HTR-8/SVneo (cell line): Measurements from ENCODE around the gene NRG3.
"Not testable (repeated sequence)": the region's sequence is repeated elsewhere in the genome, so short reads cannot be mapped to it uniquely, and the experiment has no call there.

Experiments
- DNase-seq: peaks from one replicate; pipeline ENCODE4 v3.0.0; 2011; ENCODE audit warnings: low spot score, mixed read lengths; ENCODE audit not compliant: insufficient read length
- FAIRE-seq: peaks from 2 replicates; lab custom pipeline; 2011; peaks lifted over from hg19 to GRCh38; lab: Jason Lieb, UNC

NRG3 gene

GRCh38 chr10:82335831-82336230 lies 460.8 kb downstream of the NRG3 start:
- DNase-seq, result no peak

GRCh38 chr10:82340166-82340565 lies 465.2 kb downstream of the NRG3 start:
- no peak for FAIRE-seq
- DNase-seq, result no peak

More at GRCh38 chr10:82335831-82336230, 460.8 kb downstream of the NRG3 start:
- FAIRE-seq, result no peak

DNA sequence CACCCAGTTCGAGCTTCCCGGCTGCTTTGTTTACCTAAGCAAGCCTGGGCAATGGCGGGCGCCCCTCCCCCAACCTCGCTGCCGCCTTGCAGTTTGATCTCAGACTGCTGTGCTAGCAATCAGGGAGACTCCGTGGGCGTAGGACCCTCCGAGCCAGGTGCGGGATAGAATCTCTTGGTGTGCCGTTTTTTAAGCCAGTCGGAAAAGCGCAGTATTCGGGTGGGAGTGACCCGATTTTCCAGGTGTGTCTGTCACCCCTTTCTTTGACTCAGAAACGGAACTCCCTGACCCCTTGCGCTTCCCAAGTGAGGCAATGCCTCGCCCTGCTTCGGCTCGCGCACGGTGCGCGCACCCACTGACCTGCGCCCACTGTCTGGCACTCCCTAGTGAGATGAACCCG lies 474.6 kb downstream of the NRG3 start:
- not testable (repeated sequence) for FAIRE-seq

GRCh38 chr10:82353381-82353780 lies 478.4 kb downstream of the NRG3 start:
- no peak for DNase-seq
- FAIRE-seq, result no peak

More for the DNA sequence above, 474.6 kb downstream of the NRG3 start:
- not testable (repeated sequence) for DNase-seq

- DNase-seq (no peak), FAIRE-seq (no peak)
Measured at GRCh38 chr10:82358486-82359099, 483.6 kb downstream of the NRG3 start.

- no peak for DNase-seq
- no peak for FAIRE-seq
Measured at GRCh38 chr10:82361256-82361655, 486.3 kb downstream of the NRG3 start.

GRCh38 chr10:82377608-82378007 lies 502.6 kb downstream of the NRG3 start:
- FAIRE-seq, result no peak

GRCh38 chr10:82378146-82378545 lies 503.2 kb downstream of the NRG3 start:
- DNase-seq, result no peak
- no peak for FAIRE-seq

More at GRCh38 chr10:82377608-82378007, 502.6 kb downstream of the NRG3 start:
- DNase-seq, result no peak

DNA sequence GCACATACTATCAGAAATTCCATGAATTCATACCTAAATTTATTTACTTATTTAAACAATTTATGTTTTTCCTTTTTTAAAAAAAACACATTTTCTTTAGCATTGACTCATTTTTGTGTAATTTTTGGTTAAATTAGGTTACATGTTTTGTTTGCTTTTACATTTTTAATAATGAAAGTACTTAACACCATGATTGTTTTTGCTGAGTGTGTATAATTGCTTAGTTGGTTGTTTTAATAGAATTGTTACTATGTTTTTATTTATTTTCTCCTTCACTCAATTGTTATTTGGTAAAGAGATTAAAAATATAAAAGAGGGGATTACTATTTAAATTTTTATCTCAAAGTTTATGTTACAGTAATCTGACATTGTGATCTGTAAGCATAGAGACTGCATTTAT lies 508.4 kb downstream of the NRG3 start:
- no peak for FAIRE-seq
- DNase-seq, result no peak

DNA sequence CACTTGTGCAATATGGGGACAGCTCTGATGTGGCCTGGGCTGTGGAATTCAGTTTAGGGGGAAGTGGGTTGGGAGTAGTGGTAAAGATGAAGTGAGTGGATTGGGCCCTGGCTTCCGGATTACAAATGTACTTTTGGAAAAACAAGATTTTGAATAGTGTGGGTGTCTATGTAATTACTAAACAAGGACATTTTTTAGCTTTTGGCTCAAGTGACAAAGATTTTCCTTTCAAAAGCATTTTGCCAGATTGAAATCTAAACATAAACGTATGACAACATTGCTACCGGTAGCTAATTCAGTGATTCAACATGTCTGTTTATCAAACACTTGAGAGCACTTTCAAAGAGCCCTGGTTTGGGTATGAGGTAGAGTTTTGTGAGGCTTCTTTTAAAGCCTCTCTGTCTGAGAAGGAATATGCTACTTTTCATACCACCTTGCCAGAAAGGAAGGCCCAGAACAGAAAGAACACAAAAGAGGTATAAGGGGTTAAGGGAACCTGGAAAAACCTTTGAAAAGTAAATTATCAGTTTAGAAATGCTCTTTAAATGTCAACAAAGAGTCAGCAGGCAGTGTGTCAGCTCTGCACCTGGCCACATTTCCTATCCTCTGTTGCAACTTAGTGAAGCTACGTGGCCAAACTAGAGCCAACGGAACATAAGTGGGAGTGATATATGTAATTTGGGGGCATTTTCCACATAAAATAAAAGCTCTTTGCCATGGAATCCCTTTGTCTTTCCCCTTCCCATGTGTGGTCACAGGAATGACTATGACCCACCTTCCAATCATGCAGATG lies 516.1 kb downstream of the NRG3 start:
- FAIRE-seq, result no peak
- DNase-seq, result no peak

- no peak for FAIRE-seq
Measured at GRCh38 chr10:82391971-82392370, 517.0 kb downstream of the NRG3 start.

GRCh38 chr10:82392533-82392932 lies 517.5 kb downstream of the NRG3 start:
- FAIRE-seq (no peak), DNase-seq (no peak)

More at GRCh38 chr10:82391971-82392370, 517.0 kb downstream of the NRG3 start:
- DNase-seq, result no peak

DNA sequence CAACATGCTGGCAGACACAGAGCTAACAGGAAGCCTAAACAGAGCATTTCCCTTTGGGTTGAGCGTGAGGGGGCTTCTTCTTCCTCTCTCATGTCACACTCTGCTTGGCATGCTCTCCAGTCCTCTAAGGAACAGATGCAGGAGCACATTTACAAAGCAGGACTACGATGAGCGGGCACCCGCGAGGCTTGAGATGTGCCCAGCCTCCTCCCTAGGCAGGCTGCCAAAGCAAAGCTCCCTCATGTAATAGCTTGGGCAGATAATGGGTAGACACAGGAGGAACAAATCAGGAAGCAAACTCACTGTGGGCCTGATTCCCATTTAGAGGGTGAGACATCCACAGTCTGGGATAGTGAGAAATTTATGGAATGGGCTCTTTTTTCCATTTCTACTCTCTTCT lies 519.1 kb downstream of the NRG3 start:
- no peak for DNase-seq
- FAIRE-seq, result no peak

DNA sequence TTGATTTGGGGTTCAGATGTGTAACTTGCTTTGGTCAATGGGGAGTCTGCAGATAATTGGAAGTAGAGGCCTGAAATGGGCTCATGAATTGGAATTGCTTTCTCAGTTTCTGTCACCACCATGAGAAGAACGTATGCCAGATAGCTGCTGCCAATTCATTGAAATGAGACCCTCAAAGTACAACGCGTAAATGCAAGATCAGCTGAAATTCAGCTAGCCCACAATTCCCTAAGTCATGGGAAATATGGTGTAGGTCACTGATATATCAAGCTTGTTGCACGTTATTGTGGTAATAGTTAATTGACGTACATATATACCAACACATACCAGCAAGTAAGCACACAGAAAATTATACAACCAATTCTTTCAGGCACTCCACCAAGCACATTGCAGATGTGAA lies 520.0 kb downstream of the NRG3 start:
- DNase-seq (no peak), FAIRE-seq (no peak)

DNA sequence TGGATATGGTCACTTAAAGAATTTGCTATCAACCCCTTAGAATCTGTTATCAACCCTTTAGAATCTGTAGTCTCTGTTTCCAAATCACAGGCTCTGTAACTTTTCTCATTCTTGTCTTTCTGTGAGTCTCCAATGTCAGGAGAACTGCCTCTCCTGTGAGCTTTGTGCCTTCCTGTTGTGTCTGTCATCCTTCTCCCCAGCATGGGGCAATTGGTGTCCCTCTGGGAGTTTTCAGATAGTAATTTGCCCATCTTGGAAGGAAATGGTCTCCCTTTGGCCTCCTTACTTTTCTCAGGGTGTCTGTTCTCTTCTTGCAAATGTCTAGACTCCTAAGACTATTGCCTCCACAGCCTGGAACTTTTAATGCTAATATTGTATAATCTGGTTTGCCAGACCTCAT lies 521.9 kb downstream of the NRG3 start:
- DNase-seq (no peak), FAIRE-seq (no peak)

DNA sequence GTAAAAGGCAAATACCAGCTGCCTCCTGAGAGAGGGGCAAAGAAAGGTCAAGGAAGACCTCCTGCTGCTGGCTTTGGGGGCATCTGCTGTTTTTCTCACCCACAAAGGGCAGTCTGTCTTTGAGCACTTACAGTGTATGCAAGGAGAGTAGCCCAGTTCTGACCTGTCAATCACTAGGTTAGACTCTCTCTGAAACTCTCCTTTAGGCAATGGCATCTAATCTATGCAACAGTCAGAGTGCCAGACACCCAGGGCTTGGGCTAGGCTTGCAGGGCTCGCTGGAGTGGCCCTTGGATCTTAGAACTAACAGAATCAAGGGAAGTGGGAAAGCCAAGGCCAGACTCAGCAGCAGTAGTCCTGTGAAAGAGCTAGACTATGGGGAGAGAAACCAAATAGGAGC lies 522.9 kb downstream of the NRG3 start:
- no peak for DNase-seq
- no peak for FAIRE-seq

- FAIRE-seq (no peak), DNase-seq (no peak)
Measured at GRCh38 chr10:82399850-82400249, 524.9 kb downstream of the NRG3 start.

DNA sequence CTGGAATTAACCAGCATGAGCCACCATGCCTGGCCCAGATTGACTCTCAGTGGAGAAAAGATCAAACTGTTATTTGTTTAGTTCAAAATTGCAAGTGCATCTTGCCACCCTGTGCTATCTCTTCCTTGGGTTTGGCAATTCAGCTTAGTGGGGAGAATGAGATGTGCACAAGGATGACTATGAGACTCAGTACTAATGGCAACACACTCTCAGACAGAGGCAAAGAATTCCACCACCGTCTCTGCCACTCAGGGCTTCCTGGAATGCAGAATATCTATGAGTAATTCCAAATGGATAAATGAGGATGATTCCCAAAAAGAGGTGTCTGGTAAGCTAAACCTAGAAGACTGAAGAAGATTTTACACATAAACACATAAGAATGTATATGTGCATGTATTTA lies 525.8 kb downstream of the NRG3 start:
- no peak for FAIRE-seq
- DNase-seq, result no peak

DNA sequence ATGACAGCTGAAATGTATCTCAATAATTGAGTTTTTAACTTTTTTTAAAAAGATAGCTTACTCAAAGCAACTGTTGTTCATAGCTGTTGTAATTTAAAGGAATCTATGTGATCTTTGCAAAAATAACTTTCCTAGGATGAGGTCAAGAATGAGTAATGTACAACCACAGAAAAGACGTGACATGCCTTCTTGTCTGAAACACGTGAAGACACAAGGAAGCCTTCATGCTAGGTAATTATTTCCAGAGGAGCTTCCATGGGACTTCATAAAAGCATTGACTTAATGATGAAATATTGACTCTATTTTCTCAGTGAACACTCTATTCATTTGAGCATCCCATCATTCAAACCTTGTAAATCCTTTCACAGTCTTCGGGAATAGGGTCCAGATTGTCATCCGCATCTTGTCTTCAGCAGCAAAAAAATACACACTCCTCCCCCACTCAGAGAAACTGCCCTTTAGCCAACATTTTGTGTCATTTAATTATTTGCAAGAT lies 528.0 kb downstream of the NRG3 start:
- no peak for FAIRE-seq

DNA sequence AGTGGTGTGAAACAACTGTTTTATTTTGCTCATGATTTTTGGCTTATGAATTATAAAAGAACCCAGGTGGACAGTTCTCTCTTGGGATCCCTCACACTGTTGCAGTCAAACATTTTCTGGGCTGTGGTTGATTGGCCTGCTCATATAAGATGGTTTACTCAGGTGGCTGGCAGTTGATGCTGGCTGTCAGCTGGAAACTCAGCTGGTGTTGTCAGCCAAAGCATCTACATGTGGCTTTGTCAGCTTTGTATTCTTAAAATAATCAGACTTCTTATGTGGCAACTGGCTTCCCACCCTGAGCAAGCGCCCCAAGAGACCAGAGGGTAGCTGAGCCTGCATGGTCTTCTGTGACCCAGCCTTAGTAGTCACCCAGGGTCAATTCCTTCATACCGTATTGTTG lies 534.7 kb downstream of the NRG3 start:
- FAIRE-seq, result no peak

More for the DNA sequence above, 528.0 kb downstream of the NRG3 start:
- DNase-seq, result no peak

DNA sequence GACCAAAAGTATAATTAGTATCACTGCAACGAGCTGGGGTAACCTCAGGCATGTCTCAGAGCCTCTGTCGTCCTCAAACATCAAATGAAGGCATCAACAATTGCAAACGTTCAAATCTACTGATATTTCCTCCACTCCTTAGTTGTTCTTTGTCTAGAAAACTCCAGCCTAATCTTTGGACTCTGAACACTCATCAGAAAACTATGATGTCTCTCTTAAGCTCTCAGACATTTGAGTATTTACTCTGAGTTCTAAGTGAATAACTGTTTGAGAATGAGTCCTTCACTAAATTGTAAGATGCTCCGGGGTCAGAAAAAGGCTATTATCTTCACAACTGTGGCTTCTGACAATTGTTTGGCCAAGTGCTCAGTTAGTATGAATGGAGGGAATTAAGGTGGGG lies 536.4 kb downstream of the NRG3 start:
- FAIRE-seq, result no peak
- no peak for DNase-seq

More for the DNA sequence above, 534.7 kb downstream of the NRG3 start:
- DNase-seq, result no peak
